HepG2 (cell line): ENCODE results near the gene CDX1. TPM values are rescaled to one million over a fixed set of nuclear protein-coding genes. Genes with fewer than 3 reads are reported as not detected.

Source experiments
- AKAP8 ChIP-seq: sonication (generic); formaldehyde crosslinking; IDR thresholded peaks from 2 replicates; pipeline ENCODE4 v1.5.1; 2020; ENCODE audit warnings: mild to moderate bottlenecking, missing genetic modification reagents
- HNRNPL ChIP-seq: fragments of 200-400 bp; formaldehyde crosslinking; IDR thresholded peaks from 2 replicates; pipeline ENCODE4 v1.6.1; 2017; ENCODE audit warnings: mild to moderate bottlenecking, low read depth, low read length
- ONECUT2 ChIP-seq: sonication (generic); formaldehyde crosslinking; IDR thresholded peaks from 2 replicates; pipeline ENCODE4 v1.4.0; 2020; ENCODE audit warnings: missing genetic modification reagents
- RXRB ChIP-seq: IDR thresholded peaks from 2 replicates; pipeline ENCODE4 v1.6.1; 2016; ENCODE audit warnings: borderline replicate concordance, missing genetic modification reagents, missing compliant biosample characterization
- SAFB2 ChIP-seq: sonication (generic); formaldehyde crosslinking; IDR thresholded peaks from 2 replicates; pipeline ENCODE4 v1.5.1; 2020; ENCODE audit warnings: missing genetic modification reagents, low read depth, mild to moderate bottlenecking, borderline replicate concordance
- SP2 ChIP-seq: sonication (generic); formaldehyde crosslinking; IDR thresholded peaks from 2 replicates; pipeline ENCODE4 v1.5.1; 2020; ENCODE audit warnings: mild to moderate bottlenecking, missing genetic modification reagents
- U2AF2 ChIP-seq: fragments of 200-400 bp; formaldehyde crosslinking; IDR thresholded peaks from 2 replicates; pipeline ENCODE4 v1.6.1; 2017; ENCODE audit warnings: low read depth, mild to moderate bottlenecking, low read length
- ZBTB3 ChIP-seq: sonication (generic); formaldehyde crosslinking; IDR thresholded peaks from 2 replicates; pipeline ENCODE4 v1.4.0; 2020; ENCODE audit warnings: low read depth, mild to moderate bottlenecking, moderate library complexity, missing genetic modification reagents, borderline replicate concordance
- ZFX ChIP-seq: sonication (generic); formaldehyde crosslinking; IDR thresholded peaks from 2 replicates; pipeline ENCODE4 v1.4.0; 2020; ENCODE audit warnings: mild to moderate bottlenecking, low read depth, missing genetic modification reagents, moderate library complexity
- ZNF772 ChIP-seq: sonication (generic); formaldehyde crosslinking; IDR thresholded peaks from 2 replicates; pipeline ENCODE4 v1.5.0; 2020; ENCODE audit warnings: mild to moderate bottlenecking, missing genetic modification reagents
- polyA plus RNA-seq, 8 experiments: library from polyadenylated mRNA; depleted of rRNA in 3 of 8; stranded (reverse) in 7 of 8; unstranded in 1 of 8; fragments of >200 nt; fragmentation: Illumina TruSeq in 4 of 8; extraction: Trizol in 4 of 8; gene quantifications; 2 replicates each; pipeline versions ENCODE4 v1.2.1 to v1.2.3, GENCODE V29; 2011 to 2016; ENCODE audit warnings: low read depth in 4 of 8, missing spikeins in 1 of 8, mixed read lengths in 1 of 8; ENCODE audit not compliant: insufficient read depth in 1 of 8
- total RNA-seq, 5 experiments: library from RNA; depleted of rRNA; stranded (reverse); fragments of >200 nt; fragmentation: Illumina TruSeq; extraction: Trizol; gene quantifications; 2 replicates each; pipeline ENCODE4 v1.2.3, GENCODE V29; 2016; ENCODE audit warnings: low read depth in 1 of 5
- TF ChIP-seq, protein P1 (sequence below): sonication (generic); formaldehyde crosslinking; IDR thresholded peaks from 2 replicates; pipeline ENCODE4 v1.4.0; 2020; ENCODE audit warnings: missing genetic modification reagents, low read depth, mild to moderate bottlenecking, borderline replicate concordance
- TF ChIP-seq, protein P2 (sequence below): sonication (generic); formaldehyde crosslinking; IDR thresholded peaks from 2 replicates; pipeline ENCODE4 v1.5.0; 2020; ENCODE audit warnings: missing genetic modification reagents, mild to moderate bottlenecking, borderline replicate concordance
- TF ChIP-seq, protein P3 (sequence below): sonication (generic); formaldehyde crosslinking; IDR thresholded peaks from 2 replicates; pipeline ENCODE4 v1.5.1; 2020; ENCODE audit warnings: mild to moderate bottlenecking, missing genetic modification reagents, borderline replicate concordance
- TF ChIP-seq, protein P4 (sequence below), 2 experiments: sonication (generic) in 1 of 2; formaldehyde crosslinking in 1 of 2; IDR thresholded peaks; 2 replicates each; pipeline versions ENCODE4 v1.5.1 to v1.6.1; 2011 to 2020; ENCODE audit warnings: borderline replicate concordance in 1 of 2, low read depth in 1 of 2, low read length in 1 of 2, mild to moderate bottlenecking in 1 of 2, missing genetic modification reagents in 1 of 2, moderate library complexity in 1 of 2
- TF ChIP-seq, protein P5 (sequence below): sonication (generic); formaldehyde crosslinking; IDR thresholded peaks from 2 replicates; pipeline ENCODE4 v1.5.1; 2020; ENCODE audit warnings: mild to moderate bottlenecking, missing genetic modification reagents, moderate library complexity

The CDX1 gene
- total and polyA plus RNA-seq, 2 of the 13 experiments (the other 11 are each of a cell fraction or from before 2014, with no cell fraction given) = not detected

DNA sequence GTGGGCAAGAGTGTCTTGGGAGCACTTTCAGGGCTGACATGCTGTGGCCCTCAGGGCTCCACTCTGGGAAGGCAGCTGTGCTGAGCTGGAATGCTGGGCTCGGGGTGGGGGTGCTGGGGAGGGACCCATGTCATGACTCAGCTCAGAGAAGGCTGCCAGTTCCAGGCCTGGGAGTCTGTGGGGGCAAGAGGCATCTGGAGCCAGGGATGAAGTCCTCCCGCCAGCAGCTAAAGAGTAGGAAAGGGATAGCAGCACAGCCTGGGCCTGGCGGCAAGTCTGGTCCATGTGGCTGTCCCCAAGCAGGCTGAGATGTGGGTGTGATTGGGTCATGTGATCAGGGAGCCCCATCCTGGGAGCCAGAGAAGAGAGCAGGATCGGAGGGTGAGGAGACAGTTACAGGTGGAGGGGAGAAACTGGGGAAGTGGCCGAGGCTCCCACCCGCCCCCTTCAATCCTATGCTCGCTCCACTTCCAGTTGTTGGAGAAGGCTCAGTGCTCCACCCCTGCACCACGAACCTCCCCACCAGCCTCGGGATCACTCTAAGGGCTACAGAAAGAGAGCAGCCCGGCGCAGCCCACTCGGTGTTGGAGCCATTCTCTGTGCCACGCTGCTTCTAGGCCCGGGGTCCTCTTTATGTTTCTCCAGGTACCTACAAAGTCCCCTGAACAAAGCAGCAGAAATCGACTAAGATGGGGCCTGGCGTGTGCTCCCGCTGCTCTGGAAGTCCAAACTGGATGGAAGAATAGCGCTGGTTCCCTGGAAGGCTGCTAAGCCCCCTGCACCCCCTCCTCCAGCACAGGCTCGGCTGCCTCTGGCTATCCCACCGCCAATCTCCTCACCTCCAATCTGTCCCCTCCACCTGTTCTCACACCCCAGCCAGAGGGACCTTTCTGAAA lies 23.0 kb upstream of the CDX1 start (continued):
- TF ChIP-seq, protein P1, sequence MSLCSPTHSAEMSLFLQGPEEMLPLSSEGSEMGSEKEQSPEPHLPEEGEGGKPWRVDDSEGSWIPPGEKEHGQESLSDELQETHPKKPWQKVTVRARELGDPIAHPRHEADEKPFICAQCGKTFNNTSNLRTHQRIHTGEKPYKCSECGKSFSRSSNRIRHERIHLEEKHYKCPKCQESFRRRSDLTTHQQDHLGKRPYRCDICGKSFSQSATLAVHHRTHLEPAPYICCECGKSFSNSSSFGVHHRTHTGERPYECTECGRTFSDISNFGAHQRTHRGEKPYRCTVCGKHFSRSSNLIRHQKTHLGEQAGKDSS = peak; percentile 21; the same call in 1 of the 2 replicates
- TF ChIP-seq HNRNPL (0 out of 2 replicates have a peak, but pooled peaks have one; percentile 33), SAFB2 (CRISPR knock-in tag) (0 out of 2 replicates have a peak, but pooled peaks have one; percentile 28), SP2 (CRISPR knock-in tag) (no peak), ZFX (peak; percentile 17), AKAP8 (0 out of 2 replicates have a peak, but pooled peaks have one; percentile 40), ZBTB3 (CRISPR knock-in tag) (no peak), ZNF772 (CRISPR knock-in tag) (0 out of 2 replicates have a peak, but pooled peaks have one; percentile 13), U2AF2 (no peak), RXRB (no peak), ONECUT2 (no peak)
- TF ChIP-seq, protein P2, sequence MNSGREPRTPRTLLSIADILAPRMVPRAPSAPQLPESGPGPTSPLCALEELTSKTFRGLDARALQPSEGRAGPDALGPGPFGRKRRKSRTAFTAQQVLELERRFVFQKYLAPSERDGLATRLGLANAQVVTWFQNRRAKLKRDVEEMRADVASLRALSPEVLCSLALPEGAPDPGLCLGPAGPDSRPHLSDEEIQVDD (CRISPR knock-in tag) = no peak
- TF ChIP-seq, protein P3, sequence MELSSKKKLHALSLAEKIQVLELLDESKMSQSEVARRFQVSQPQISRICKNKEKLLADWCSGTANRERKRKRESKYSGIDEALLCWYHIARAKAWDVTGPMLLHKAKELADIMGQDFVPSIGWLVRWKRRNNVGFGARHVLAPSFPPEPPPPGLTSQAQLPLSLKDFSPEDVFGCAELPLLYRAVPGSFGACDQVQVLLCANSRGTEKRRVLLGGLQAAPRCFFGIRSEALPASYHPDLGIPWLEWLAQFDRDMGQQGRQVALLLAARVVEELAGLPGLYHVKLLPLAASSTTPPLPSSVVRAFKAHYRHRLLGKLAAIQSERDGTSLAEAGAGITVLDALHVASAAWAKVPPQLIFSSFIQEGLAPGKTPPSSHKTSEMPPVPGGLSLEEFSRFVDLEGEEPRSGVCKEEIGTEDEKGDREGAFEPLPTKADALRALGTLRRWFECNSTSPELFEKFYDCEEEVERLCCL (CRISPR knock-in tag) = no peak
- TF ChIP-seq, protein P4, sequence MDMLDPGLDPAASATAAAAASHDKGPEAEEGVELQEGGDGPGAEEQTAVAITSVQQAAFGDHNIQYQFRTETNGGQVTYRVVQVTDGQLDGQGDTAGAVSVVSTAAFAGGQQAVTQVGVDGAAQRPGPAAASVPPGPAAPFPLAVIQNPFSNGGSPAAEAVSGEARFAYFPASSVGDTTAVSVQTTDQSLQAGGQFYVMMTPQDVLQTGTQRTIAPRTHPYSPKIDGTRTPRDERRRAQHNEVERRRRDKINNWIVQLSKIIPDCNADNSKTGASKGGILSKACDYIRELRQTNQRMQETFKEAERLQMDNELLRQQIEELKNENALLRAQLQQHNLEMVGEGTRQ (IDR thresholded peaks at IDR 0.05; ENCODE audit: low read depth, low read length) = 0 out of 2 replicates have a peak, but pooled peaks have one; percentile 8
- TF ChIP-seq, protein P4 (CRISPR knock-in tag; IDR thresholded peaks at IDR 0.05; ENCODE audit: borderline replicate concordance) = no peak
- TF ChIP-seq, protein P5, sequence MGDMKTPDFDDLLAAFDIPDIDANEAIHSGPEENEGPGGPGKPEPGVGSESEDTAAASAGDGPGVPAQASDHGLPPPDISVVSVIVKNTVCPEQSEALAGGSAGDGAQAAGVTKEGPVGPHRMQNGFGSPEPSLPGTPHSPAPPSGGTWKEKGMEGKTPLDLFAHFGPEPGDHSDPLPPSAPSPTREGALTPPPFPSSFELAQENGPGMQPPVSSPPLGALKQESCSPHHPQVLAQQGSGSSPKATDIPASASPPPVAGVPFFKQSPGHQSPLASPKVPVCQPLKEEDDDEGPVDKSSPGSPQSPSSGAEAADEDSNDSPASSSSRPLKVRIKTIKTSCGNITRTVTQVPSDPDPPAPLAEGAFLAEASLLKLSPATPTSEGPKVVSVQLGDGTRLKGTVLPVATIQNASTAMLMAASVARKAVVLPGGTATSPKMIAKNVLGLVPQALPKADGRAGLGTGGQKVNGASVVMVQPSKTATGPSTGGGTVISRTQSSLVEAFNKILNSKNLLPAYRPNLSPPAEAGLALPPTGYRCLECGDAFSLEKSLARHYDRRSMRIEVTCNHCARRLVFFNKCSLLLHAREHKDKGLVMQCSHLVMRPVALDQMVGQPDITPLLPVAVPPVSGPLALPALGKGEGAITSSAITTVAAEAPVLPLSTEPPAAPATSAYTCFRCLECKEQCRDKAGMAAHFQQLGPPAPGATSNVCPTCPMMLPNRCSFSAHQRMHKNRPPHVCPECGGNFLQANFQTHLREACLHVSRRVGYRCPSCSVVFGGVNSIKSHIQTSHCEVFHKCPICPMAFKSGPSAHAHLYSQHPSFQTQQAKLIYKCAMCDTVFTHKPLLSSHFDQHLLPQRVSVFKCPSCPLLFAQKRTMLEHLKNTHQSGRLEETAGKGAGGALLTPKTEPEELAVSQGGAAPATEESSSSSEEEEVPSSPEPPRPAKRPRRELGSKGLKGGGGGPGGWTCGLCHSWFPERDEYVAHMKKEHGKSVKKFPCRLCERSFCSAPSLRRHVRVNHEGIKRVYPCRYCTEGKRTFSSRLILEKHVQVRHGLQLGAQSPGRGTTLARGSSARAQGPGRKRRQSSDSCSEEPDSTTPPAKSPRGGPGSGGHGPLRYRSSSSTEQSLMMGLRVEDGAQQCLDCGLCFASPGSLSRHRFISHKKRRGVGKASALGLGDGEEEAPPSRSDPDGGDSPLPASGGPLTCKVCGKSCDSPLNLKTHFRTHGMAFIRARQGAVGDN (CRISPR knock-in tag) = peak; percentile 85
